Measurements from ENCODE around the gene TOMM22.

The TOMM22 gene

DNA sequence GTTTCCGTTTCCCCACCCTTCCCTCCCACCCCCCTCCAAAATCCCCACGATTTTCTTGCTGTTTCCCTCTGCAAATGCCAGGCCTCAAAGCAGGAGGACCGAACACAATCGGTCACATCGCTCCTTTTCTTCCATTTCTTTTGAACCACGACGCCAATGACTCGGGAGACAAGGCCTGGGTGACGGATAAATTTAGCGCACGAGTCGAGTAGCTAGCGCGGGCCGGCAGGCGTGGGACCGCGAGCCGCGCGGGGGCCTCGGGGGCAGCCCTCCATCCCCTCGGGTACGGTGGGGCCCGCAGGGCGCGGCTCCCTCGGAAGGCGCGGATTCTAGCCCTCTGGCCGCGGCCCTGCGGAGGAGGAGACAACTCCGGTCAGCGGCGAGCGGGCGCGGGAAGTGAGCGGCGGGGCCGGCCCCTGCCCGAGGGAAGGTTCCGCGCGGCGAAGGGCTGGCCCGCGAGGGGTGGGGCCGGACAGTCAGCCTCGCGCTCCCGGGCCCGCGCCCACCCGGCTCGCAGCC lies 18.6 kb downstream of the TOMM22 start:
- TF ChIP-seq, protein P1, sequence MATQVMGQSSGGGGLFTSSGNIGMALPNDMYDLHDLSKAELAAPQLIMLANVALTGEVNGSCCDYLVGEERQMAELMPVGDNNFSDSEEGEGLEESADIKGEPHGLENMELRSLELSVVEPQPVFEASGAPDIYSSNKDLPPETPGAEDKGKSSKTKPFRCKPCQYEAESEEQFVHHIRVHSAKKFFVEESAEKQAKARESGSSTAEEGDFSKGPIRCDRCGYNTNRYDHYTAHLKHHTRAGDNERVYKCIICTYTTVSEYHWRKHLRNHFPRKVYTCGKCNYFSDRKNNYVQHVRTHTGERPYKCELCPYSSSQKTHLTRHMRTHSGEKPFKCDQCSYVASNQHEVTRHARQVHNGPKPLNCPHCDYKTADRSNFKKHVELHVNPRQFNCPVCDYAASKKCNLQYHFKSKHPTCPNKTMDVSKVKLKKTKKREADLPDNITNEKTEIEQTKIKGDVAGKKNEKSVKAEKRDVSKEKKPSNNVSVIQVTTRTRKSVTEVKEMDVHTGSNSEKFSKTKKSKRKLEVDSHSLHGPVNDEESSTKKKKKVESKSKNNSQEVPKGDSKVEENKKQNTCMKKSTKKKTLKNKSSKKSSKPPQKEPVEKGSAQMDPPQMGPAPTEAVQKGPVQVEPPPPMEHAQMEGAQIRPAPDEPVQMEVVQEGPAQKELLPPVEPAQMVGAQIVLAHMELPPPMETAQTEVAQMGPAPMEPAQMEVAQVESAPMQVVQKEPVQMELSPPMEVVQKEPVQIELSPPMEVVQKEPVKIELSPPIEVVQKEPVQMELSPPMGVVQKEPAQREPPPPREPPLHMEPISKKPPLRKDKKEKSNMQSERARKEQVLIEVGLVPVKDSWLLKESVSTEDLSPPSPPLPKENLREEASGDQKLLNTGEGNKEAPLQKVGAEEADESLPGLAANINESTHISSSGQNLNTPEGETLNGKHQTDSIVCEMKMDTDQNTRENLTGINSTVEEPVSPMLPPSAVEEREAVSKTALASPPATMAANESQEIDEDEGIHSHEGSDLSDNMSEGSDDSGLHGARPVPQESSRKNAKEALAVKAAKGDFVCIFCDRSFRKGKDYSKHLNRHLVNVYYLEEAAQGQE (IDR thresholded peaks at IDR 0.05; ENCODE audit: insufficient read depth in 1 of 2, low read depth in 2 of 2, low read length in 2 of 2), result no peak
- TF ChIP-seq SIN3A (IDR thresholded peaks at IDR 0.05; ENCODE audit: borderline replicate concordance, insufficient read depth, low read length), result no peak
- TF ChIP-seq TAF1 (IDR thresholded peaks at IDR 0.05; ENCODE audit: borderline replicate concordance, insufficient read depth, low read length), result no peak
- no peak for TF ChIP-seq FOXP2 (optimal IDR thresholded peaks at IDR 0.05; ENCODE audit: borderline replicate concordance, extremely low read depth, extremely low read length, insufficient read depth)
- no peak for TF ChIP-seq POLR2AphosphoS5 (IDR thresholded peaks at IDR 0.05; ENCODE audit: low read depth, low read length)

DNA sequence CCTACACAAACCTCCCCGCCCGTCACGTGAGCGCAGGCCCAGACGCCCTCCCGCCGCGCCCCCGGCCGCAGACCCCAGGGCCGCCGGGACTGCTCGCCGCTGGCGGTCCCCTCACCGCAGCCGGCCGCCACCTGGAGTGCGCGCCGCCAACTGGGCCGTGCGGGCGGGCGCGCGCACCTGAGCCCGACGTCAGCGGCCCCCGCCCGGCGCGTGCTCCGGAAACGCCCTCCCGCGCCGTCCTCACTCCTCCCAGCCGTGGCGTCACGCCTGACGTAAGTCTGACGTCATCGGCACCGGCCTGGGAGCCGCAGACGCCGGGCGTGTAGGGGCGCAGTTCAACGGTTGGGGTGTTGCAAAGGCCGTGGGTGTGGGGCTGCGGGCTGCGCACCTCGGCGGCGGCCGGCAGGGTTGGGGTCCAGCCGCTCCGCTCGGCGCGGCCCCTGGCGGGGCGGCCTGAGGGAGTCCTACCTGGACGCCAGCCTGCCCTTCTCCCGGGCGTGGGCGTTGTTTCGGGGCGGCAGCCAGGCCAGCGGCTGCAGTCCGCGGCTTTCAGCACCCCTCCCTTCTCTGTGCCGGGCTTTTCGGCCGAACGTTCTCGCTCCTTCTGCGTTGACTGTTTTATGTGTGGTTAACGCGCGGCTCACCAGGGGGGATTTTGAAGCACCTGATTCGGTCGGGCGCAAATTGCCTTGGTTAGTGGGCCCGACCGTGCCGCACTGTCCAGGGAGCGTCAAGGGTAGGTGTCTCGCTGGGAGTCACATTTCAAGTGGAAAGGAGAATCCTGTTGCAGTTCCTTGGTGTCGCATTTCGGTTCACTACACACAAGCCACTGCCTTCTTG lies 19.3 kb downstream of the TOMM22 start, which contains the start of gene JOSD1:
TSS of gene JOSD1 (minus strand) at position 155 of the 840 bp plus-strand sequence. CDS start 956 bp downstream, outside the sequence.
- TF ChIP-seq TAF1 (IDR thresholded peaks at IDR 0.05; ENCODE audit: borderline replicate concordance, insufficient read depth, low read length) (peak; percentile 63; the same call in 1 of the 2 replicates), FOXP2 (optimal IDR thresholded peaks at IDR 0.05; ENCODE audit: borderline replicate concordance, extremely low read depth, extremely low read length, insufficient read depth) (peak; percentile 95), POLR2AphosphoS5 (IDR thresholded peaks at IDR 0.05; ENCODE audit: low read depth, low read length) (peak; percentile 89), SIN3A (IDR thresholded peaks at IDR 0.05; ENCODE audit: borderline replicate concordance, insufficient read depth, low read length) (no peak)
- TF ChIP-seq, protein P1 (IDR thresholded peaks at IDR 0.05; ENCODE audit: insufficient read depth in 1 of 2, low read depth in 2 of 2, low read length in 2 of 2), result 0 out of 4 replicates have a peak, but pooled peaks of 1 of the 2 experiments have one; percentile 2

DNA sequence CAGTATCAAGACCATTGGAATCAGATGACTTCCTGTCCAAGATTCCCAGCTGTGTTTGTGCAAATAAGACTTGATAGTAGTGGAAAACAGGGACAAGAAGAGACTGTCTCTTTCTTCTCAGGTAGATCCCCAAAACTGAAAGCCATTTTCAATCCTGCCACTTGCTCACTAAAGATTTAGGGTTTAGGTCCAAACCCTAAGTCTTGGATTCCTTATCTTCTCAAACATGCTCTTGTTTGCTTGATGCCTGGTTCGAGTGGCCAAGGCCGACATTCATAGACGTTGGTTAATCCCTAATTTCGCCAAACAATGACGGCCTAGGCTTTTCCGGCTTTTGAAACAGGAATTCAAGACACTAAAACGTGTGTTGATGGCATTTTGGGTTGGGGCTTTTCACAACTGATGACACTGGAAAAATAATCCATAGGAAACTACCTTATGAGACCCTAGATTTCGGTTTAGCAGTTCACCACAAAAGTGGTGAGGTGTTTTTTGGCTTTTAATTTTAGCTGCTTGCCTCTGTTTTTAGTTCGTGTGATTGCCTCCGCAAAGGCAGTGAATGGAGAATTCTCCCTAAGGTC lies 23.0 kb downstream of the TOMM22 start:
- TF ChIP-seq FOXP2 (optimal IDR thresholded peaks at IDR 0.05; ENCODE audit: borderline replicate concordance, extremely low read depth, extremely low read length, insufficient read depth) (no peak), TAF1 (IDR thresholded peaks at IDR 0.05; ENCODE audit: borderline replicate concordance, insufficient read depth, low read length) (no peak), POLR2AphosphoS5 (IDR thresholded peaks at IDR 0.05; ENCODE audit: low read depth, low read length) (no peak), SIN3A (IDR thresholded peaks at IDR 0.05; ENCODE audit: borderline replicate concordance, insufficient read depth, low read length) (no peak)
- TF ChIP-seq, protein P1 (IDR thresholded peaks at IDR 0.05; ENCODE audit: insufficient read depth in 1 of 2, low read depth in 2 of 2, low read length in 2 of 2), result no peak

DNA sequence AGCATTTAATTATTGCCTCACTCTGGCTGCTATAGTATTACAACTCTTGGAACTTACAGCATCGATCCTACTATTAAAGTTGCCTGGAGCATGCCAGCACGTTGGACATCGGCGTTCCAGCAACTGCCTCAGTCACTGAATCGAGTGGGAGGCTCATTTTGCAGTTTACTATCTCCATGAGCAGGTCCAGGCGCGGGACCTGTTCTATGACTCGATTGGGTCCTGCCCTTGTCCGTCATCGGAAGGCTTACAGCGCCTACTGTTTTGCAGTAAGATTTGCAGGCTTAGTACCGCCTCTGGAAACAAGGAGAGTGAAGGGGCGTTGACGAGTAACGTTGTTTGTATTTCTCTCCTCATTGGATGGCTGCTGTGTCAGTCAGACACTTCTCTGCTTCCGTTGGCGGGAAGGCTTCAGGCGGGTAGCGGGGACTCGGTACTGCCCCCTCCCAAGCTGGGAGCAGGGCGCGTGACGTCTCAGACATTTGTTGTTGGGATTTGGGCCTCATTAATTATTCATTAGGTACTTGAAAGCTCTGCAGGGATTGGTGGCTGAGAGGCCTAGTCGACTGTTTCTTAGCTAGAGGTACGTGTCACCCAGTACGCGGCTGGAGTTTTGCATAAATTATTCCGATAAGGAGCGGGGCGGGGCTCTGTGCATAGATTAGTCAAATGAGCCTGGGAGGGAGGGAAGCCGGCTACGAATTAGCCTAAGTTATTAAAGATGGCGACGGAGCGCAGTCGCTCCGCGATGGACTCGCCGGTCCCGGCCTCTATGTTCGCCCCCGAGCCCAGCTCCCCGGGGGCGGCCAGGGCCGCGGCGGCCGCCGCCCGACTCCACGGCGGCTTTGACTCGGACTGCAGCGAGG lies 23.7 kb downstream of the TOMM22 start, which contains the start of gene GTPBP1:
TSS of gene GTPBP1 (plus strand) at position 710 of the 866 bp plus-strand sequence. CDS start at position 722, 12 bp downstream.
- peak; percentile 68 for TF ChIP-seq FOXP2 (optimal IDR thresholded peaks at IDR 0.05; ENCODE audit: borderline replicate concordance, extremely low read depth, extremely low read length, insufficient read depth)
- TF ChIP-seq TAF1 (IDR thresholded peaks at IDR 0.05; ENCODE audit: borderline replicate concordance, insufficient read depth, low read length), result peak; percentile 81; the same call in 1 of the 2 replicates
- TF ChIP-seq, protein P1 (IDR thresholded peaks at IDR 0.05; ENCODE audit: insufficient read depth in 1 of 2, low read depth in 2 of 2, low read length in 2 of 2), result peak in 1 of 2 experiments; percentile 16; a peak in 1 of 4 replicates
- 0 out of 2 replicates have a peak, but pooled peaks have one; percentile 88 for TF ChIP-seq SIN3A (IDR thresholded peaks at IDR 0.05; ENCODE audit: borderline replicate concordance, insufficient read depth, low read length)
- TF ChIP-seq POLR2AphosphoS5 (IDR thresholded peaks at IDR 0.05; ENCODE audit: low read depth, low read length), result peak; percentile 72

All from PFSK-1 (cell line).